PC-9 (cell line): Measurements from ENCODE around the gene RSPH1.

ENCODE experiments used
- EZH2 ChIP-seq: fragments of 200-600 bp; sonication (generic); IDR thresholded peaks from 2 replicates; pipeline ENCODE4 v1.8.0; 2017; ENCODE audit warnings: antibody characterized with exemption, low read depth
- TF ChIP-seq, protein P1 (sequence below): fragments of 200-600 bp; sonication (generic); conservative IDR thresholded peaks from 2 replicates; pipeline ENCODE4 v1.6.1; 2017; ENCODE audit warnings: mixed run types, antibody characterized with exemption, mild to moderate bottlenecking, moderate library complexity

GRCh38 chr21:42525676-42526378 is 29.8 kb upstream of the RSPH1 start:
- TF ChIP-seq EZH2 = no peak
- TF ChIP-seq, protein P1, sequence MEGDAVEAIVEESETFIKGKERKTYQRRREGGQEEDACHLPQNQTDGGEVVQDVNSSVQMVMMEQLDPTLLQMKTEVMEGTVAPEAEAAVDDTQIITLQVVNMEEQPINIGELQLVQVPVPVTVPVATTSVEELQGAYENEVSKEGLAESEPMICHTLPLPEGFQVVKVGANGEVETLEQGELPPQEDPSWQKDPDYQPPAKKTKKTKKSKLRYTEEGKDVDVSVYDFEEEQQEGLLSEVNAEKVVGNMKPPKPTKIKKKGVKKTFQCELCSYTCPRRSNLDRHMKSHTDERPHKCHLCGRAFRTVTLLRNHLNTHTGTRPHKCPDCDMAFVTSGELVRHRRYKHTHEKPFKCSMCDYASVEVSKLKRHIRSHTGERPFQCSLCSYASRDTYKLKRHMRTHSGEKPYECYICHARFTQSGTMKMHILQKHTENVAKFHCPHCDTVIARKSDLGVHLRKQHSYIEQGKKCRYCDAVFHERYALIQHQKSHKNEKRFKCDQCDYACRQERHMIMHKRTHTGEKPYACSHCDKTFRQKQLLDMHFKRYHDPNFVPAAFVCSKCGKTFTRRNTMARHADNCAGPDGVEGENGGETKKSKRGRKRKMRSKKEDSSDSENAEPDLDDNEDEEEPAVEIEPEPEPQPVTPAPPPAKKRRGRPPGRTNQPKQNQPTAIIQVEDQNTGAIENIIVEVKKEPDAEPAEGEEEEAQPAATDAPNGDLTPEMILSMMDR = no peak
